ENCODE measurements around the gene WDR45B.

DNA sequence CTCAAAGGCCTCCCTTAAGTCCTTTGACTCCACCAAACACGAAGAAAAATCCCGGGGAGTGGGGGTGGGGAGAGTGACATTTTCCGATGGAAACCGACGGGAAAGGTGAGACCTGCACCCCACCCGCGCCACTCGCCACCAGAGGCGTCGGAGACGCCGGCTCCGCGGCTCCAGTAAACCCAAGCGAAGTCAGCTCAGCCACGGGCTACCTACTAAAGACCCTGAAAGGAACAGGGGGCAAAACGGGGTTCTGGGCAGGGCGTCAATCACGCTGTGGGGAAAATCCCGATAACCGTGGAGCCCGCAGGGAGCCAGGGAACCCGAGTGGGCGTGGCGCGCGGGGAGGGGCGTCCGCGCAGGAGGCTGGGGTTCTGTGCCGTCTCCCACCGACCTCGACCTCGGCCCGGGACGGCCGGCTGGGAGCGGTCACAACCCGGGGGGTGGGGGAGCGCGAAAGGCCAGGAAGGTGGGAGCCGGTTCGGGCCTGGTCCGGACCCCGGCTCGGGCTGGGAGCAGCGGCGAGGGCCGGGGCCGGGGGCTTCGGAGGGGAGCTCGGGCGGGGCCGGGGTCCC lies 565 bp downstream of the WDR45B start:
- TF ChIP-seq, protein P1, sequence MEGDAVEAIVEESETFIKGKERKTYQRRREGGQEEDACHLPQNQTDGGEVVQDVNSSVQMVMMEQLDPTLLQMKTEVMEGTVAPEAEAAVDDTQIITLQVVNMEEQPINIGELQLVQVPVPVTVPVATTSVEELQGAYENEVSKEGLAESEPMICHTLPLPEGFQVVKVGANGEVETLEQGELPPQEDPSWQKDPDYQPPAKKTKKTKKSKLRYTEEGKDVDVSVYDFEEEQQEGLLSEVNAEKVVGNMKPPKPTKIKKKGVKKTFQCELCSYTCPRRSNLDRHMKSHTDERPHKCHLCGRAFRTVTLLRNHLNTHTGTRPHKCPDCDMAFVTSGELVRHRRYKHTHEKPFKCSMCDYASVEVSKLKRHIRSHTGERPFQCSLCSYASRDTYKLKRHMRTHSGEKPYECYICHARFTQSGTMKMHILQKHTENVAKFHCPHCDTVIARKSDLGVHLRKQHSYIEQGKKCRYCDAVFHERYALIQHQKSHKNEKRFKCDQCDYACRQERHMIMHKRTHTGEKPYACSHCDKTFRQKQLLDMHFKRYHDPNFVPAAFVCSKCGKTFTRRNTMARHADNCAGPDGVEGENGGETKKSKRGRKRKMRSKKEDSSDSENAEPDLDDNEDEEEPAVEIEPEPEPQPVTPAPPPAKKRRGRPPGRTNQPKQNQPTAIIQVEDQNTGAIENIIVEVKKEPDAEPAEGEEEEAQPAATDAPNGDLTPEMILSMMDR (IDR thresholded peaks at IDR 0.05; ENCODE audit: low read depth, low read length), result peak; percentile 8; the same call in 1 of the 2 replicates
- no peak for TF ChIP-seq EZH2phosphoT487 (IDR thresholded peaks at IDR 0.05; ENCODE audit: low read depth)

Data from OCI-LY3 (cell line).